Urothelium cell line (cell line): ENCODE results near the gene ZNF768.
"Not testable (repeated sequence)": the region's sequence is repeated elsewhere in the genome, so short reads cannot be mapped to it uniquely, and the experiment has no call there.

Source experiments
- DNase-seq: peaks from one replicate; pipeline ENCODE4 v3.0.0; 2011; ENCODE audit warnings: low spot score, mixed read lengths
- FAIRE-seq: peaks from 2 replicates; lab custom pipeline; 2011; peaks lifted over from hg19 to GRCh38; lab: Jason Lieb, UNC

The ZNF768 gene

DNA sequence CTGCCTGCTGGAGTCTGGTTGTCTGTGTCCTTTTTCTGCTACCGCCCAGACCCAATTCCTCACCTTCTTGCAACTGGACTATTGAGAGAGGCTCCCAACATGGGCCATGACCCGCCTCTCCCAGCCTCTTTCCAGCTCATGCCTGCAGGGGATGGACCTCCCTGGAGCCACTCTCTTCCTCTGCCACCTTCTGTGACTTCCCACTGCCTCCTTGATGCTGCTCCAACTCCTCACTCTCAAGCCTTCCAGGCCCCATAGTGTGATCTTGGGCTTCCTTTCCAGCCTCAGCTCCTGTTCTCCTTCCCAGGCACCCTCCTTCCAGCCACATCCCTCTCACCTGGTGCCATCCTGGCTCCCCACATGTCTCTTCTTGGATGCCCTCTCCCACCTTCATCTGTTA is 11.1 kb downstream of the ZNF768 start:
- FAIRE-seq (no peak), DNase-seq (no peak)

DNA sequence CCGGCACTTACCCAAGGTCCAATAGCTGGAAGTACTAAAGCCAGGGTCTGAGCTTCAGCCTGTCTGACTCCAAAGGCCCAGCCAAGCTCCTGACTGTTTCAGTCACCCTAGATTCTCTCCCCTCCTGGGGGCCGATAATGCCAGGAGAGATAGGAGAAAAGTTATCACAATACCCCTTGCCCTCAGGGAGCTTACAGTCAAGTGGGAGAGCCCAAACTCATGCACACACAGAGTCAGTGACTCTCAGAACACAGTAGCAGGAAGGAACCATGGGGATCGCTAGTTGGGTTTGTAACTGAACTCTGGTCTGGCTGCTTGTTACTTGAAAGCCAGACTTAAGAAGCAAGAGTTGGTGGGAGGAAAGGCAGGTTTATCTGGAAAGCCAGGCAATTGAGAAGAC is 14.9 kb downstream of the ZNF768 start:
- FAIRE-seq: no peak
- no peak for DNase-seq

DNA sequence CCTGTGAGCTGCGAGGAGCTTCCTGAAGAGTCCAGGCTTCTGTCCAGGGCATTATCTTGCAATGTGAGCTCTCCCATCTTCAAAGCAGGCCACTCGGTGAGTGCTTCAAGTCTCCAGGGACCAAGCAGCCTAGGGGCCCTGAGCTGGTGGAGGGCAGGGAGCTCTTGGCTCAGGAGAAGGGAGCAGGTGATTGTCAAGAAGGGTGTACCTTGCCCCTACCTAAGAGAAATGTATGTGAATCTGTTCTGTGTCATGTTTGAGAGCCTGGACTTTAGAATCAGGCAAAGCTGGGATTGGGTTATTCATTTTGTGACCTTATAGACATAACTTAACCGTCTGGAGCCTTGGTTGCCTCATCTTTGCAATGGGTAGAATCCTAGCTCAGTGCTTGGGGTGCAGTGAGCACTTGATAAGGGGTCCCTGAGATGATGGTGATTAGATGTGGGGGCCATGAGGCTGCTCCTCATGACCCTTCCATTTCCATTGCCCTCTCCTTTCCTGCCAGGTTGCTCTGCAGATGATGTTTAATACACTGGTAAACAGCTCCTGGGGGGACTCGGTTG is 15.9 kb downstream of the ZNF768 start:
- FAIRE-seq (no peak), DNase-seq (no peak)

DNA sequence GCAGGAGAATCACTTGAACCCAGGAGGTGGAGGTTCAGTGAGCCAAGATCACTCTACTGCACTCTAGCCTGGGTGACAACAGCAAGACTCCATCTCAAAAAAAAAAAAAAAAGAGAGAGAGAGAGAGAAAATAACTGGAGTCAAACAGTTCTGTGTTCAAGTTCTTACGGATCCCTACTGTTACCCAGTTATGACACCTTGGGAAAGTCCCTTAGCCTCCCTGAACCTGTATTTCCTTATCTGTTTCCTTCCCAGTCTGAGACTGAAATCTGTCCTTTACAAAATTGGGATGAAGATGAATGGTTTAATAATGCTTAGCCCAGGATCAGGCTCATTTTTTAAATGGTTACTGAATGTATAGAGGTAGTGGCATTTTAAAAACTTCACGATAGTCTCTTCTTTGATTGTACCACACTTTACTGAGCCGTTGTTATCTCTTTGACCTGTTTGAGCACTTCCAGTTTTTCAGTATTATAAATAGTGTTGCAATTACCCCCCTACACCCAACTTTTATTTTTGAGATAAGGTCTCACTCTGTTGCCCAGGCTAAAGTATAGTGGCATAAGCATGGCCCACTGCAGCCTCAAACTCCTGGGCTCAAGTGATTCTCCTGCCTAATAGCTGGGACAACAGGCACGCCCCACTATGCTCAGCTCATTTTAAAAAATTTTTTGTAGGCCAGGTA is 17.1 kb downstream of the ZNF768 start:
- no peak for FAIRE-seq
- no peak for DNase-seq

DNA sequence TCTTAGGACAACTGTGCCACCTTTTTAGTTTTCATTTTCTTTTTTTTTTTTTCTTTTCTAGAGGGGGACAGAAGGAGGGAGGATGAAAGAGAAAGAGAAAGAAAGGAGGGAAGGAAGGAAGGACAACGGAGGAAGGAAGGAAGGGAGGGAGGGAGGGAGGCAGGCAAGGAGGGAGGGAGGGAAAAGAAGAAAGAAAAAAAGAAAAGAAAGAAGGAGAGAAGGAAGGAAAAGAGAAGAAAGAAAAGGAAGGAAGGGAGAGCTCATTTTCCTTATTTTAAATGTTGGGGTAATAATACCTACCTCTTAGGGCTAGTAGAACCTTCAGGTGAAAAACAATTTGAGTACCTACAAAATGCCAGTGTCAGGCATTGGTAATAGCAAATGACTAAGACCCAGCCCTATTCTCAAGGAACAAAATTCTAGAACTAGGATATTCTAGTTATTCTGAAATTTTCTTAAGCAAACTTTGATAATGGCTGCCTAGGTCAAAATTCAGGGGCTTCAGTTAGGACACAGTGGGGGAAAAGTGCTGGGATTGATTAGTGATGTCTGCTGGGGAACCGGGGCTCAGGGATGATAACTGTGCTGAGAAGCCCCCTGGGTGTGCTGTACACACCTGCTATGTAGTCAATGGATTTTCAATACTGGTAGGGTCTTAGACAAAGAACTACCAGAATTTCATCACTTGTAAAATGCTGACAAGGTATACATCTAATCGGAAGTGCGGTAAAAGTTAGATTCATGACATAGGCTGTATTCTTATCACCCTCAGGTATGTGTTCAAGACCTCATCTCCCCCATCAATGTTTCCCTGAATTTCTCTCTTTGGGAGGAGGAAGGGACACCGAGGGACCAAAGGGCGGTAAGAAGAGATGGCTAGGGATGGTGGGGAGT is 22.7 kb downstream of the ZNF768 start:
- no peak for DNase-seq
- no peak for FAIRE-seq

DNA sequence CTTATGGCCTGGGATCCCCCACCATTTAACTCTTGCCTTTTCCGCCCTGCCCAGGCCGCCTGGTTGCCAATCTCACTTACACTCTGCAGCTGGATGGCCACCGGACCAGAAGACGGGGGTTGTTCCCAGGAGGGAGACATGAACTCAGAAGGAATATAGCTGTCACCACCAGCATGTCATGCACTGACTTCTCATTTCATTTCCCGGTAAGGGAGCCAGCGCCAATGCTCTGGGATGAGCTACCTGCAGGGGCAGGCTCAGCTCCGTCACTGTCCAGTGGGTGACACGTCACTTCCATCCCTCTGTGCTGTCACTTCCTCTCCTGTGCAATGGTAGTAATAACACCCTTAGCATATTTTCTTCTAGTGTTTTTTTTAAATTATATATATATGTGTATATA is 27.1 kb downstream of the ZNF768 start:
- DNase-seq (no peak), FAIRE-seq (no peak)

DNA sequence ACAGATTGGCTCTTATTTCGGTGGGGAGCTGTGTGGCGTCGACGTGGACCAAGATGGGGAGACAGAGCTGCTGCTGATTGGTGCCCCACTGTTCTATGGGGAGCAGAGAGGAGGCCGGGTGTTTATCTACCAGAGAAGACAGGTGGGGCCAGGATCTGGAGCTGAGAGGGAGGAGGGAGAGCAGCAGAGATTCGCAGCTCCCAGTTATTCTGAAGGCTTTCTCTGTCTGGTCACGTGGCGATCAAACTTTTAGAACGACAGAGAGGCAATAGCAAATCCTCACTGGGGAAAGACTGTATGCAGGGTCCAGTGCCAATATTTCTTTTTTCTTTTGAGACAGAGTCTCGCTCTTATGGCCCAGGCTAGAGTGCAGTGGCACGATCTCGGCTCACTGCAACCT is 31.7 kb downstream of the ZNF768 start:
- DNase-seq (no peak), FAIRE-seq (no peak)

DNA sequence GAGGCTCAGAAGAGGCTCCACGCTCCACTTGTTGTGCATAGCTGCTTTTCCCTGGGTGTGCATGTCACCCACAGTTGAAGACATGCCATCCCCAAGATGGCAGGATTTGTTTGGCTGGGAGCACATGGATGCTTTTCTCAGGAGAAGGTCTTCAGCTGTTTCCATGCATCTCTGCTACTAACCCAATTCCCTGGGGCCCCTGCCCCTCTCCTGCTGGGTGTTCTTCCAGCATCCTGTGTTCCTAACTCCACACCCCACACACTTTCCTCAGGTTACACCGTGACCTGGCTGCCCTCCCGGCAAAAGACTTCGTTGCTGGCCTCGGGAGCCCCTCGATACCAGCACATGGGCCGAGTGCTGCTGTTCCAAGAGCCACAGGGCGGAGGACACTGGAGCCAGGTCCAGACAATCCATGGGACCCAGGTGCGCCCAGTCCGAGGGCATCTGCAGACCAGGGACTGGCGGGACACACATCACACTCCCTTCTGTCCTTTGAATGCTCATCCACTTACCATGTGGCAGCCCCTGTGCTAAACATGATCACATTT is 32.4 kb downstream of the ZNF768 start:
- no peak for FAIRE-seq
- DNase-seq: no peak

DNA sequence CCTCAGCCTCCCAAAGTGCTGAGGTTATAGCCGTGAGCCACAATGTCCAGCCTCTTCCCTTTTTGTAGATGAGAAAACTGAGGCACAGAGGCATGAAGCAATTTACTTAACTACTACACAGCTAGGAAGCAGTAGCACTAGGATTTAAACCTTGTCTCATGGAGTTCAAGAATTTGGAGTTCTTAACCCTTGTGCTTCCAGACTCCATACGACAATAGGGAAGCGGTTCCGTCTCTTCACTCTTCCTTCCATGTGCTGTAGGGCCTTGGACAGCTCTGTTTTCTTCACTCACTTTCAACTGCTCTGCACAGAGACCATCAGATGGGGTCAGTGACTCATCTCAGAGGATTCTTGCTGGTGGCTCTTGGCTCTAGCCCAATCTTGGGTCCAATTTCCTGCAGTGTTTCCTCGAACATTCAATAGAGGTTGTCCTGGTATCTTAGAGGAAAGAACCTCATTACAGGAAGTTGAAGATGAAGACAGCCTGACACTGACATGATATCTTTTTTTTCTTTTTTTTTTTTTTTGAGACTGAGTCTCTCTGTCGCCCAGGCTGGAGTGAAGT is 34.5 kb downstream of the ZNF768 start:
- no peak for FAIRE-seq
- peak; percentile 80 for DNase-seq

DNA sequence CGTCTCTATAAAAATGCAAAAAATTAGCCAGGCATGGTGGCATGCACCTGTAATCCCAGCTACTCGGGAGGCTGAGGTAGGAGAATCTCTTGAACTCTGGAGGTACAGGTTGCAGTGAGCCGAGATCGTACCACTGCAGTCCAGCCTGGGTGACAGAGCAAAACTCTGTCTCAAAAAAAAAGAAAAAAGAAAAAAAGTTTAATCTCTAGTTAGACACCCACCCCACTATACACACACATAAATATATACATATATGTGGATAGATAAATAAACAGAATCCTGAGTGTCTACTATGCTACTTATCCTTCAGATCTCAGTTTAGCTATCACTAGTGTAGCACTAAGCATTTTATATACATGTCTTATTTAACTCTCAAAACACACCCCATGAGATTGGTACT is 35.1 kb downstream of the ZNF768 start:
- DNase-seq (no peak), FAIRE-seq (no peak)

DNA sequence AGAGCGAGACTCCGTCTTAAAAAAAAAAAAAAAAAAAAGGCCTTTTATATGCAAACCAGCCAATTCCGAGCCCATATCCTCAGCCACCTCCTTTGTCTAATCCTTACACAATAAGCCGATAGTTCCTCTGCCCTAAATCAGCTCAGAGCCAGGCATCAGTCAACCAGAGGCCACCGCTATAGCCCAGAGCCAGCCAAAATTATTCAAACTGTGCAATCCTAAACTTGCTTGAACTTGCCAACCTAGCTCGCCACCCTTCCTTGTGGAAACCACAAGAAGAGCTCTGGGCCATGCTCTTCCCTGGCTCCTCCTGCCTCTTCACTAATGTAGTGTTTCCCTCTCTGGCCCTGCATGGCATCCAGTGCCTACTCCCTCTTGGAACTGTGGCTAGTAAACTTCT is 36.2 kb downstream of the ZNF768 start:
- no peak for FAIRE-seq
- no peak for DNase-seq

DNA sequence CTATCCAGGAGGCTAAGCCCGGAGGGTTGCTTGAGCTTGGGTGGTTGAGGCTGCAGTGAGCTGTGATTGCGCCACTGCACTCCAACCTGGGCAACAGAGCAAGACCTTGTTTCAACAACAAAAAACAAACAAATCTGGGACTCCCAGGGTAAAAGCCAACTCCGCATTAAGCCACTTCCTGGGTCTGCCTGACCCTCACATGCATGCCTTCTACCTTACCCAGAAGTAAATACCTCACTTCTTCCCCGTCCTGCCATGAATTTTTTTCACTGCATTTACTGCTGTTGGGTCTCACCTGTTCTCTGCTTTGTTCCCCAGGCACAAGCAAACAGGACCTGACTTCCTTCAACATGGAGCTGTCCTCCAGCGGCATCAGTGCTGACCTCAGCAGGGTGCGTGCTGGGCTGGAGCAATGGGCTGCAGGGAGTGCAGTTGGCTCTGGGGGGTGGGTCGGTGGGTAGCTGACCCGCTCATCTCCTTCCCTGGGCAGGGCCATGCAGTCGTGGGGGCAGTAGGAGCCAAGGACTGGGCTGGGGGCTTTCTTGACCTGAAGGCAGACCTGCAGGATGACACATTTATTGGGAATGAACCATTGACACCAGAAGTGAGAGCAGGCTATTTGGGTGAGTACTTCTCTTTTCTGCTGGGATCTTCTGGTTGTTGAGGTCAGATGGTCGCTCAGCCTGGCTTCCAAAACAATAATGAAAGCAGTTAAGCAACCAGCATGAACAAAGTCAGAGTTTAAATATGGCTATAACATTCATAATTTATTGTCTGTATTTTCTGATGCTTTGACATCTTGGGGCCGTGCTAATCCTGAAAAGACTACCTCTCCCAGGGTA is 37.4 kb downstream of the ZNF768 start:
- FAIRE-seq (no peak), DNase-seq (no peak)

DNA sequence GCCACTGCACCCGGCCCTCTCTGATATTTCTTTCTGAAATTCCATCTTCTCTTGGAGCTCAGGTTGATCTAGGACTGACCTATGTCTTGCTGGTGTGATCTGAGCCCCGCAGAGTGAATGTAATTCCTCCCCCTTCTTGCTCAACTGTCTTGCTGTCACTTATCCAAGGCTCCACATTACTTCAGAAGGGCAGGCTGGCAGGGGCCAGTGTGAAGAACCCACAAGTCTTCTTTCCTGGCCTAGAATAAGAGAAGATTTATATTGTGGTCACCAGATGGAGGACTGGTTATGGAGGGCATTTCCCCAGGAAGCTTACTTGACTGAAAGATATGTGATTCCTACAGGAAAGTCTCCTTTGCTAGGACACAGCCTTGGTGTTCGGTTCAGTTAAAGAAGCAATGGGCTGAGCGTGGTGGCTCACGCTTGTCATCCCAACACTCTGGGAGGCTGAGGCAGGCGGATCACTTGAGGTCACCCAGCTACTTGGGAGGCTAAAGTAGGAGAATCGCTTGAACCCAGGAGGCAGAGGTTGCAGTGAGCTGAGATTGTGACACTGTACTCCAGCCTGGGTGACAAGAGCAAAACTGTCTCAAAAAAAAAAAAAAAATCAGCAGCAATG is 40.4 kb downstream of the ZNF768 start:
- no peak for DNase-seq
- no peak for FAIRE-seq

DNA sequence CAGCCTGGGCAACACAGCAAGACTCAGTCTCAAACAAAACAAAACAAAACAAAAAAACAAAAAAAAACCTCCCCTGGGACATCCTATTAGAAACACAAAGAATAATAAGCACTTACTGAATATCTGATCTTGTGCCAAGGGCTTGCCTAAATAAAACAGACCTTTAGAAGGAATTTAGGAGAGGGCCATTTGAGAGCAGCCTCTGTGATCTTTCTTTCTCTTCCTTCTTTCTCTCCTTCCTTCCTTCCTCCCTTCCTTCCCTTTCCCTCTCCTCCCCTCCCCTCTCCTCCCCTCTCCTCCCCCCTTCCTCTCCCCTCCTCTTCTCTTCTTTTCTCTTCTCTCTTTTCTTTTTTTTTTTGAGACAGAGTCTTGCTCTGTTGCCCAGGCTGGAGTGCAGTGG is 41.5 kb downstream of the ZNF768 start:
- no peak for FAIRE-seq

DNA sequence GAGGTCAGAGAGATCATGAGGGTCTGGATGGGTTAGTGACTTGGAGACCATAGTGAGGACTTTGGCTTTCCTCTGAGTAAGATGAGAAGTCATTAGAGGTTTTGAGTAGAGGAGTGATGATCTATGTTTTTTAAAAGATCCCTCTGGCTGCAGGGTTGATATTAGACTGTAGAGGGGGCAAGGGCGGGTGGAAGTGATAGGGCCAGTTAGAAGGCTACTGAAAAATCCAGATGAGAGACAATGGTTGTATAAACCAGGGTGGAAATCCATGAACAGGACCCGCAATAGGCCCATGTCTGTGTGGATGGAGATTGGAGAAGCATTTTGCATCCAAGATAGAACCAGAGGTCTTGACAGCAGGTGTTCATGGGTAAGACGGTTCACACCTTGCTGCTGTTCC is 44.0 kb downstream of the ZNF768 start:
- DNase-seq (no peak), FAIRE-seq (no peak)

More for the DNA sequence above, 41.5 kb downstream of the ZNF768 start:
- DNase-seq: no peak

DNA sequence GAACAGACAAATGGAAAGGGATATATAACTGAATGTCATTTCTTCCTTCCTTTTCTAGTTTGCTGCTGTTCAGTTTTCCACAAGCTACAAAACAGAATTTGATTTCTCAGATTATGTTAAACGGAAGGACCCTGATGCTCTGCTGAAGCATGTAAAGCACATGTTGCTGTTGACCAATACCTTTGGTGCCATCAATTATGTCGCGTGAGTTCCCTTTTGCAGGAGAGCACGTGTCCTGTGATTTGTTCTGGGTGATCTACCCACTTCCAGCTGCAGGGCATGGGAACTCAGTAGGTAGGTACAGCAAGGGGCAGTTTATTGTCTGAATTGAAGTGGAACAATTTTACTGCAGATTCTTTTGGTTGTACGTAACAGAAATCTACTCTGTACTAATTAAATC is 45.0 kb downstream of the ZNF768 start:
- no peak for DNase-seq
- no peak for FAIRE-seq

DNA sequence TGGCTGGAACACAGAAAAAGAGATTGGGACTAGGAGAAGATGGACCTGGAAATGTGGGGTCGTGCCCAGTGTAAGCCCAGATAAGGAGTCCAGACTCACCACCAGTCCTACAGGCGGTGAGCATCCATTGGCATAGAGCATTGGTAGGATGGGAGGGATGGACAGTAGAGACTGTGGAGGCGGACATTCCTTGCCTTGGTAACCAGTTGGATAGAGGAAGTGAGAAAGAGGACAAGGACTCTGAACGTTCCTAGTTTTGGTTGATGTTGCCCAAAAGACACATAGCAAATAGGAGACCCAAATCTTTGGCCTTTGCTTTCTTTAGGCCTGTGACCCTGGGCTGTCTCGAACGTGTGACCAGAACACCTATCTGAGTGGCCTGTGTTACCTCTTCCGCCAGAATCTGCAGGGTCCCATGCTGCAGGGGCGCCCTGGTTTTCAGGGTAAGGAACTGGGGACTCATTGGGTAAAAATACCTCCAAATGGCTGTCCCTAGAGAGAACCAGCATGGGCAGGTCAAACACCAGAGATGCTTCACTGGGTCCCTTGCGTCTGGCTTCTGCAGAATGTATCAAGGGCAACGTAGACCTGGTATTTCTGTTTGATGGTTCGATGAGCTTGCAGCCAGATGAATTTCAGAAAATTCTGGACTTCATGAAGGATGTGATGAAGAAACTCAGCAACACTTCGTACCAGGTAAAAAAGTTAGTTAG is 47.4 kb downstream of the ZNF768 start:
- FAIRE-seq (no peak), DNase-seq (no peak)

DNA sequence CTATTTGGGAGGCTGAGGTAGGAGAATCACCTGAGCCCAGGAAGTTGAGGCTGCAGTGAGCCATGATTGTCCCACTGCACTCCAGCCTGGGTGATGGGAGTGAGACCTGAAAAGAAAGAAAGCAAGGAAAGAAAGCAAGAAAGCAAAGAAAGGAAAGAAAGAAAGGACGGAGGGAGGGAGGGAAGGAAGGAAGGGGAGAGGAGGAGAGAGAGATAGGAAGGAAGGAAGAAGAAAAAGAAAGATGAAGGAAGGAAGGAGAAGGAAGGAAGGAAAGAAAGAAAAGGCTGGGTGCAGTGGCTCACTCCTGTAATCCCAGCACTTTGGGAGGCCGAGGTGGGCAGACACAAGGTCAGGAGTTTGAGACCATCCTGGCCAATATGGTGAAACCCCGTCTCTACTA is 48.6 kb downstream of the ZNF768 start:
- FAIRE-seq, DNase-seq: not testable (repeated sequence)

DNA sequence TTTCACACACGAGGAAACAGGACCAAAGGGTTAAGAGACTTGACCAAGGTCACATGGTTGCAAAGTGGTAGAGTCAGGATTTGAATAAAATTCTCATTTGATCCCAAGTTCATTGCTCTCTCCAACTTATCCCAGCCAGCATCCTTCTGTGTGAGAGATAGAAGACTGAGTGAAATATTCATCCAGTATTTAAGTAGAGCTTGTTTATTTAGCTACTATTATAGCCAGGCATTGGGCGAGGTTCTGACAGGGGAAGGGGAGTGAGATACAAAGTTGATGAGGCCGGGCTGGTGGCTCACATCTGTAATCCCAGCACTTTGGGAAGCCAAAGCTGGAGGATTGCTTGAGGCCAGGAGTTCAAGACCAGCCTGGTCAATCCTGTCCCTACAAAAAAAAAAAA is 49.4 kb downstream of the ZNF768 start:
- DNase-seq (no peak), FAIRE-seq (no peak)
